Measurements from ENCODE around the gene MYB. TPM values are rescaled to one million over a fixed set of nuclear protein-coding genes. Genes with fewer than 3 reads are reported as not detected.
"Not testable (repeated sequence)": the region's sequence is repeated elsewhere in the genome, so short reads cannot be mapped to it uniquely, and the experiment has no call there.

The MYB gene
- total and polyA plus RNA-seq, 7 experiments from 2014 or later, result 2.1 to 33.3 (median 16.5) TPM

DNA sequence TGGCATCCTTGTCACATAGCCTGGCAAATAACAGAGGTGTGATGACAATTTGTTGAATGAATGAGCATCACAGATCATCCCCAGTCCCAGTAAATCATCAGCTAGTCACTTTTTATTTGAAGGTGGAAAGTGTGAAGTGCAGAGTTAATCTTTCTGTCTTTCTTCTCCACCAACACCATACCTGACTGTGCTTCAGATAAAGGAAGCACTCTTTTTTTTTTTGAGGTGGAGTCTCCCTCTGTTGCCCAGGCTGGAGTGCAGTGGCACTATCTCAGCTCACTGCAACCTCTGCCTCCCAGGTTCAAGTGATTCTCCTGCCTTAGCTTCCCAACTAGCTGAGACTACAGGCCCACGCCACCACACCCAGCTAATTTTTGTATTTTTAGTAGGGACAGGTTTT, 38.9 kb upstream of the MYB start:
- not testable (repeated sequence) for DNase-seq; H3K36me3 ChIP-seq (ENCODE audit: control insufficient read depth in 2 of 3, insufficient read depth in 3 of 3, low read length in 3 of 3); H3K36me3 Mint-ChIP-seq; H3K4me3 ChIP-seq (ENCODE audit: low read length); H3K27me3 Mint-ChIP-seq; H3K27me3 ChIP-seq (ENCODE audit: control insufficient read depth in 2 of 2, insufficient read depth in 2 of 2, low read length in 2 of 2); H3K9me3 Mint-ChIP-seq; H3K9me3 ChIP-seq (ENCODE audit: control insufficient read depth in 2 of 3, low read length in 3 of 3); H3K27ac ChIP-seq (ENCODE audit: low read depth, low read length); ATAC-seq
- Mint-ChIP-seq H3K4me3 (peak overlapping the region in 1 of 10 donors; percentile 42), H3K27ac (peak overlapping the region in 6 of 9 donors; percentile 10 to 67 (median 17)), H3K4me1 (peaks cover 26 to 63% (median 38%) of the 10 kb centered on the region in 7 donors)
- ChIA-PET CTCF (interaction anchor here (0.7 to 5.5 kb wide), 16 partner anchors 10 to 893 kb away, joined by 3 to 59 read pairs (median 3); partner anchors contain the start of genes HBS1L and MYB), POLR2A (interaction anchor here (0.6 to 4.9 kb wide), 9 partner anchors 11 to 352 kb away, joined by 3 to 25 read pairs (median 4); partner anchors contain the start of gene HBS1L)
- intact Hi-C loops (cut with micrococcal nuclease), result loop anchor here in 1 of 2 donors (1.0 kb wide), 4 partner anchors 48 to 140 kb away; partner anchors contain the start of gene HBS1L
- H3K4me1 ChIP-seq (ENCODE audit: control insufficient read depth in 2 of 2, insufficient read depth in 2 of 2, low read length in 2 of 2), result peaks cover 0 to 24% of the 10 kb centered on the region in 2 donors

GRCh38 chr6:135144673-135145062, 36.4 kb upstream of the MYB start:
- Histone ChIP-seq H3K27ac (ENCODE audit: low read depth, low read length) (peak overlapping the region; percentile 11), H3K9me3 (ENCODE audit: control insufficient read depth in 2 of 3, low read length in 3 of 3) (no peaks in the 10 kb centered on the region), H3K4me1 (ENCODE audit: control insufficient read depth in 2 of 2, insufficient read depth in 2 of 2, low read length in 2 of 2) (peaks cover 0 to 35% of the 10 kb centered on the region in 2 donors), H3K36me3 (ENCODE audit: control insufficient read depth in 2 of 3, insufficient read depth in 3 of 3, low read length in 3 of 3) (no peaks in the 10 kb centered on the region), H3K27me3 (ENCODE audit: control insufficient read depth in 2 of 2, insufficient read depth in 2 of 2, low read length in 2 of 2) (no peaks in the 10 kb centered on the region), H3K4me3 (ENCODE audit: low read length) (no peak overlapping the region)
- peak overlapping the region in 5 of 10 donors; percentile 39 to 76 (median 61) for H3K4me3 Mint-ChIP-seq
- POLR2A ChIA-PET, result interaction anchor here (0.7 to 4.9 kb wide), 8 partner anchors 9 to 89 kb away, joined by 3 to 25 read pairs (median 5); partner anchors contain the start of genes HBS1L and MYB
- peaks cover 0 to 7% (median 0%) of the 10 kb centered on the region in 5 donors for H3K36me3 Mint-ChIP-seq
- no peaks in the 10 kb centered on the region for H3K27me3 Mint-ChIP-seq
- DNase-seq (no peak), ATAC-seq (no peak)
- H3K4me1 Mint-ChIP-seq, result peaks cover 28 to 76% (median 56%) of the 10 kb centered on the region in 7 donors
- H3K9me3 Mint-ChIP-seq, result no peaks in the 10 kb centered on the region
- intact Hi-C loops (cut with micrococcal nuclease), result loop anchor here (1.0 to 2.0 kb wide), 10 partner anchors 16 to 295 kb away; no protein-coding TSS in a partner anchor
- peak overlapping the region in 8 of 9 donors; percentile 54 to 91 (median 86) for H3K27ac Mint-ChIP-seq
- CTCF ChIA-PET, result interaction anchor here (0.6 to 5.5 kb wide), 20 partner anchors 12 to 192 kb away, joined by 3 to 59 read pairs (median 6); partner anchors contain the start of gene MYB

DNA sequence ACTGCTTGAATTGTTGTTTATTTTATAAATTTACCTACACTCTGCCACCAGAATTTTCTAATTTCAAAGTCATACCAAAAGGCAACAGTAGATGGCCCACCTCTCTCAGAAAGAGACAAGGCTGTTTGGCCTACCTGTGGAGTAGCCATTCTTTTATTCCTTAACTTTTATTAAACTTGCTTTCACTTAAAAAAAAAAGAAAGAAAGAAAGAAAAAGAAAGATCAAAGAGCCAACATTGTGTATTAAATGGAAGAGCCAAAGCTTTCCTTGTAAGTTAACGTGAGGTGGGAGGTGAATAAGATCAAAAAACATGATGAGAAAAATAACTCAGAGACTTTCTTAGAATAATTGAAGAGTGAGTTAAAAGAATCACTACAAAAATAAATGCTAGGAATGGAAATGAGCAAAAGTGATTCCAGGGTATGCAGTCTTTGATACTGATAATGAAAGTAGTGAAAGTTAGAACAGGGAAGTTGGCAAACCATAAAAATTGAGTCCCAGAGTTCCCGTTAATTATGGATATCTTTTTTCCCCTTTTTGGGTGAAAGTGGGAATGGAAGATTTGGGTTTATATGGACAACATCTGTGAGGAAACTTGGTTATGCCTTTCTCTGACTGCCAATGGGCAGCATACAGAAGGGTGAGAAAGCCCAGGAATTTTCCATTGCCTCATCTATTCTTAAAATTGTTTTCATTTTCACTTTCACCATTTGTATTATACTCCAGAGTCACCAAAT, 35.9 kb upstream of the MYB start:
- H3K27me3 ChIP-seq (ENCODE audit: control insufficient read depth in 2 of 2, insufficient read depth in 2 of 2, low read length in 2 of 2), result no peaks in the 10 kb centered on the region
- intact Hi-C loops (cut with micrococcal nuclease), result loop anchor here (1.0 to 2.0 kb wide), 10 partner anchors 17 to 294 kb away; no protein-coding TSS in a partner anchor
- ChIA-PET CTCF (interaction anchor here (0.6 to 5.5 kb wide), 20 partner anchors 11 to 201 kb away, joined by 3 to 59 read pairs (median 4); partner anchors contain the start of gene MYB), POLR2A (interaction anchor here (0.7 to 4.9 kb wide), 8 partner anchors 9 to 90 kb away, joined by 3 to 25 read pairs (median 5); partner anchors contain the start of genes HBS1L and MYB)
- DNase-seq (peak in 6 of 9 donors; percentile 14 to 51 (median 48)), ATAC-seq (peak; percentile 74)
- H3K4me3 ChIP-seq (ENCODE audit: low read length), result peak overlapping the region; percentile 23
- no peaks in the 10 kb centered on the region for H3K36me3 ChIP-seq (ENCODE audit: control insufficient read depth in 2 of 3, insufficient read depth in 3 of 3, low read length in 3 of 3)
- peak overlapping the region; percentile 41 for H3K27ac ChIP-seq (ENCODE audit: low read depth, low read length)
- peak overlapping the region; percentile 54 to 91 (median 86) for H3K27ac Mint-ChIP-seq
- H3K4me1 Mint-ChIP-seq, result peaks cover 28 to 76% (median 56%) of the 10 kb centered on the region in 7 donors
- H3K36me3 Mint-ChIP-seq, result peaks cover 0 to 7% (median 0%) of the 10 kb centered on the region in 5 donors
- no peaks in the 10 kb centered on the region for H3K9me3 ChIP-seq (ENCODE audit: control insufficient read depth in 2 of 3, low read length in 3 of 3)
- peaks cover 0 to 35% of the 10 kb centered on the region in 2 donors for H3K4me1 ChIP-seq (ENCODE audit: control insufficient read depth in 2 of 2, insufficient read depth in 2 of 2, low read length in 2 of 2)
- H3K27me3 Mint-ChIP-seq, result no peaks in the 10 kb centered on the region
- H3K4me3 Mint-ChIP-seq, result peak overlapping the region in 9 of 10 donors; percentile 39 to 81 (median 61)
- H3K9me3 Mint-ChIP-seq, result peaks cover 0 to under 1% (median 0%) of the 10 kb centered on the region in 11 donors

GRCh38 chr6:135146162-135146934, 34.8 kb upstream of the MYB start:
- H3K9me3 ChIP-seq (ENCODE audit: control insufficient read depth in 2 of 3, low read length in 3 of 3), result no peaks in the 10 kb centered on the region
- ATAC-seq (no peak), DNase-seq (no peak)
- intact Hi-C loops (cut with micrococcal nuclease), result no loop called here
- H3K27ac ChIP-seq (ENCODE audit: low read depth, low read length), result no peak overlapping the region
- H3K4me1 Mint-ChIP-seq, result peaks cover 27 to 70% (median 51%) of the 10 kb centered on the region in 7 donors
- H3K4me1 ChIP-seq (ENCODE audit: control insufficient read depth in 2 of 2, insufficient read depth in 2 of 2, low read length in 2 of 2), result peaks cover 0 to 34% of the 10 kb centered on the region in 2 donors
- POLR2A ChIA-PET, result interaction anchor here (0.6 to 0.9 kb wide), 3 partner anchors 17 to 90 kb away, joined by 3 read pairs; no protein-coding TSS in a partner anchor
- H3K36me3 ChIP-seq (ENCODE audit: control insufficient read depth in 2 of 3, insufficient read depth in 3 of 3, low read length in 3 of 3), result no peaks in the 10 kb centered on the region
- CTCF ChIA-PET, result interaction anchor here (0.5 to 2.1 kb wide), 4 partner anchors 11 to 709 kb away, joined by 3 to 9 read pairs (median 6); no protein-coding TSS in a partner anchor
- peaks cover 0 to 5% (median 0%) of the 10 kb centered on the region in 11 donors for H3K9me3 Mint-ChIP-seq
- H3K4me3 ChIP-seq (ENCODE audit: low read length), result no peak overlapping the region
- H3K27me3 Mint-ChIP-seq, result no peaks in the 10 kb centered on the region
- H3K36me3 Mint-ChIP-seq, result peaks cover 0 to 16% (median 0%) of the 10 kb centered on the region in 5 donors
- peak overlapping the region in 7 of 9 donors; percentile 21 to 89 (median 64) for H3K27ac Mint-ChIP-seq
- no peaks in the 10 kb centered on the region for H3K27me3 ChIP-seq (ENCODE audit: control insufficient read depth in 2 of 2, insufficient read depth in 2 of 2, low read length in 2 of 2)
- peak overlapping the region in 2 of 10 donors; percentile 17 to 61 for H3K4me3 Mint-ChIP-seq

DNA sequence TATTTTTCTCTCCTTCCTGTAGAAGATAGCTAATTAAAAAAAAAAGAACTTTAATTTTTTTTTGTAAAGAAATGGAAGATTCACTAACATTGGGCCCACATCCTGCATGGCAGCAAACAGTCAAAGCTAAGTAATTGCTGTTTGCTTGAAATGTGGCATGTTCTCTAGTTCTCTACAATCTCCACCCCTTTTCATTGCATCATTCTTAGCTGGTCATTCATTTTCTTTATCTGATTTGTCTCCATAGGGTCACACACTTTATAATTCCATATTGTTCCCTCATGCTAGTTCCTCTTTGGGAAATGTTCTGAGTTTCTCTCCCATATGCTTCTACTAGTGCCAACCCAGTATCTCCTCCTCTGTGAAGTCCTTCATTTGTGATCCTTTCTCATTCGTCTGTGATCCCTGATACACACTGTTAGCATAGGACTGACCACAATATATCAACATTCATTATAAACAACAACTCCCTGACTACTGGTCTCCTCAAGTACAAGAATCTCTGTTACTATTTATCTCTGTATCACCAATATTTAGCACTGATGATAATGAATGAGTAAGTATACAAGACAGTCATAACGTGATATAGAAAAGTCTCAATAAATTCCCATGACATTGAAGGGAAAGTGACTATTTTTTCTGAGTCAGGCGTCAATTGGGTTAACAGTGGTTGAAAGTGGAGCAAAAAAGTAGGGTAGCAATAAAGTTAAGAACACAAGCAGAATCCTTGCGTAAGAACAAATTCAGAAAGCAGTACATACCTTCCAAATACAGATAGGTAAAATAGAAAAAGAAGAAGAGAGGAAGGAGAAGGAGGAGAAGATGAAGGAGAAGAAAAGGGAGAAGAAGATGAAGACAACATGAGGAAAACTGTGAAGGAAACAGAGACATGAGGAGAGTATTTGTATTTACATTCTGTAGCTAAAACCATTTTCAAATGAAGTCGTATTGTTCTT, 33.2 kb upstream of the MYB start:
- Mint-ChIP-seq H3K27ac (peak overlapping the region in 7 of 9 donors; percentile 5 to 80 (median 32)), H3K36me3 (peaks cover 0 to 21% (median 0%) of the 10 kb centered on the region in 5 donors), H3K27me3 (no peaks in the 10 kb centered on the region), H3K4me3 (peak overlapping the region in 1 of 10 donors; percentile 8), H3K4me1 (peaks cover 16 to 58% (median 42%) of the 10 kb centered on the region in 7 donors), H3K9me3 (peaks cover 0 to 8% (median 0%) of the 10 kb centered on the region in 11 donors)
- ATAC-seq, result no peak
- H3K36me3 ChIP-seq (ENCODE audit: control insufficient read depth in 2 of 3, insufficient read depth in 3 of 3, low read length in 3 of 3), result no peaks in the 10 kb centered on the region
- H3K9me3 ChIP-seq (ENCODE audit: control insufficient read depth in 2 of 3, low read length in 3 of 3), result no peaks in the 10 kb centered on the region
- DNase-seq, result peak in 1 of 9 donors; percentile 18
- CTCF ChIA-PET, result interaction anchor here (0.6 to 2.1 kb wide), 5 partner anchors 9 to 207 kb away, joined by 3 to 9 read pairs (median 5); no protein-coding TSS in a partner anchor
- H3K4me1 ChIP-seq (ENCODE audit: control insufficient read depth in 2 of 2, insufficient read depth in 2 of 2, low read length in 2 of 2), result peaks cover 0 to 23% of the 10 kb centered on the region in 2 donors
- no peak overlapping the region for H3K27ac ChIP-seq (ENCODE audit: low read depth, low read length)
- H3K4me3 ChIP-seq (ENCODE audit: low read length), result no peak overlapping the region
- H3K27me3 ChIP-seq (ENCODE audit: control insufficient read depth in 2 of 2, insufficient read depth in 2 of 2, low read length in 2 of 2), result no peaks in the 10 kb centered on the region
- intact Hi-C loops (cut with micrococcal nuclease), result loop anchor here in 1 of 2 donors (2.0 kb wide), 1 partner anchor 15 kb away; no protein-coding TSS in a partner anchor
- POLR2A ChIA-PET, result interaction anchor here (0.6 to 1.1 kb wide), 4 partner anchors 16 to 53 kb away, joined by 3 to 5 read pairs (median 3); no protein-coding TSS in a partner anchor
